ENCODE data around the gene ENOX2. TPM values are rescaled to one million over a fixed set of nuclear protein-coding genes. Genes with fewer than 3 reads are reported as not detected.

The ENOX2 gene
- total RNA-seq, 1 donor from 2014 or later: 13.9 TPM

GRCh38 chrX:130746077-130746476 lies 156.9 kb downstream of the ENOX2 start:
- no peaks in the 10 kb centered on the region for H3K27me3 Mint-ChIP-seq
- intact Hi-C loops (cut with micrococcal nuclease): no loop called here
- no peak overlapping the region for H3K4me3 Mint-ChIP-seq
- H3K36me3 Mint-ChIP-seq (ENCODE audit: low read depth): no peaks in the 10 kb centered on the region
- DNase-seq: no peak
- H3K27ac Mint-ChIP-seq: no peak overlapping the region
- H3K4me1 Mint-ChIP-seq: no peaks in the 10 kb centered on the region
- H3K9me3 Mint-ChIP-seq: no peaks in the 10 kb centered on the region

GRCh38 chrX:130741584-130741983 lies 161.4 kb downstream of the ENOX2 start:
- Mint-ChIP-seq H3K27ac (no peak overlapping the region), H3K4me1 (no peaks in the 10 kb centered on the region), H3K36me3 (ENCODE audit: low read depth) (no peaks in the 10 kb centered on the region), H3K27me3 (no peaks in the 10 kb centered on the region), H3K9me3 (no peaks in the 10 kb centered on the region), H3K4me3 (no peak overlapping the region)
- intact Hi-C loops (cut with micrococcal nuclease): no loop called here
- DNase-seq: no peak

DNA sequence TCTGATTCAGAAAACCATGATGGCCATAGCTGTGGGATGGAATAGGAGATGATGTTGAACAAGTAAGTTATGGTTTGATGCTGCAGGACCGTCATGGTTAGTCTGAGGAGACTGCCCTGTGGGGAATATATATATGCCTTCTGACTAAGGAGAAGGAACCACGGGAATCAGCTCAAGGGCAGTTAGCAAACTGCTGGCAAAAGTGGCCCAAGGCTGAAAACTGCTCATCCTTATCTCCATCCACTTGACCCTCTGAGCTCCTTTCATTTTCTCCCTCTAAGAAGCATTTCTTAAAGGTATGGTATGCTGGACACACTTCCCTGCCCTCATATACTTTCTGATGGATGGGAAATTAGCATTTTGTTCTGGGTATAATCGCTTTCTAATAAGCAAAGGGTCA lies 161.9 kb downstream of the ENOX2 start:
- intact Hi-C loops (cut with micrococcal nuclease): no loop called here
- Mint-ChIP-seq H3K36me3 (ENCODE audit: low read depth) (no peaks in the 10 kb centered on the region), H3K9me3 (no peaks in the 10 kb centered on the region)

GRCh38 chrX:130738638-130739195 lies 164.3 kb downstream of the ENOX2 start:
- Mint-ChIP-seq H3K27me3 (no peaks in the 10 kb centered on the region), H3K4me1 (no peaks in the 10 kb centered on the region), H3K9me3 (no peaks in the 10 kb centered on the region), H3K27ac (no peak overlapping the region), H3K4me3 (no peak overlapping the region), H3K36me3 (ENCODE audit: low read depth) (no peaks in the 10 kb centered on the region)
- no peak for DNase-seq
- intact Hi-C loops (cut with micrococcal nuclease): no loop called here

More for the DNA sequence above, 161.9 kb downstream of the ENOX2 start:
- H3K4me1 Mint-ChIP-seq: no peaks in the 10 kb centered on the region
- no peak overlapping the region for H3K27ac Mint-ChIP-seq
- no peak for DNase-seq
- H3K4me3 Mint-ChIP-seq: no peak overlapping the region
- H3K27me3 Mint-ChIP-seq: no peaks in the 10 kb centered on the region

- H3K9me3 Mint-ChIP-seq: peaks cover 8% of the 10 kb centered on the region
- no peaks in the 10 kb centered on the region for H3K4me1 Mint-ChIP-seq
- H3K27ac Mint-ChIP-seq: no peak overlapping the region
- intact Hi-C loops (cut with micrococcal nuclease): no loop called here
- no peaks in the 10 kb centered on the region for H3K27me3 Mint-ChIP-seq
- no peak overlapping the region for H3K4me3 Mint-ChIP-seq
- no peak for DNase-seq
- no peaks in the 10 kb centered on the region for H3K36me3 Mint-ChIP-seq (ENCODE audit: low read depth)
Measured at GRCh38 chrX:130734713-130735112, 168.3 kb downstream of the ENOX2 start.

- H3K36me3 Mint-ChIP-seq (ENCODE audit: low read depth): peaks cover 11% of the 10 kb centered on the region
- H3K9me3 Mint-ChIP-seq: peaks cover 24% of the 10 kb centered on the region
- no peak overlapping the region for H3K4me3 Mint-ChIP-seq
- intact Hi-C loops (cut with micrococcal nuclease): no loop called here
- DNase-seq: no peak
- H3K4me1 Mint-ChIP-seq: no peaks in the 10 kb centered on the region
- H3K27ac Mint-ChIP-seq: no peak overlapping the region
- H3K27me3 Mint-ChIP-seq: no peaks in the 10 kb centered on the region
Measured at GRCh38 chrX:130728208-130728607, 174.8 kb downstream of the ENOX2 start.

DNA sequence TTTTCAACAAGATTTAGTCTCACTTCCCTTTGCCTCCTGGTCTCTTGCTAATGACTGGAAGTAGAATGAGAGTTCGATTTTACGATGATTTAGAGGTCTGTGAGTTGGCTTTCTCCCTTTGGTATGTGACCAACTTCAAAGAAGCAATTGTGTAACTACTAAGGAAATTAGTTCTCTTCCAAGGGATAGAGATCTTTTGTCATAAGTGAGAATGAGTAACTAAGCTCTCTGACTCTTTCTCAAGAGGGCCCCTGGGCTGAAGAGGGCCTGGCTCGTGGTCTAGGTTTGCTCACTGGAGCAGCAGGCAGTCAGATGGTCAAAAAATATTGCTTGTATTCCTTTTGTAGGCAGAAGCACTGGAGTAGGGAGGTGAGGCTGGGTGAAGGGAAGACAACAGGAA lies 176.3 kb downstream of the ENOX2 start:
- H3K27ac Mint-ChIP-seq: no peak overlapping the region
- H3K4me3 Mint-ChIP-seq: no peak overlapping the region
- H3K4me1 Mint-ChIP-seq: no peaks in the 10 kb centered on the region
- peaks cover 11% of the 10 kb centered on the region for H3K36me3 Mint-ChIP-seq (ENCODE audit: low read depth)
- intact Hi-C loops (cut with micrococcal nuclease): no loop called here
- DNase-seq: no peak
- peaks cover 24% of the 10 kb centered on the region for H3K9me3 Mint-ChIP-seq
- no peaks in the 10 kb centered on the region for H3K27me3 Mint-ChIP-seq

DNA sequence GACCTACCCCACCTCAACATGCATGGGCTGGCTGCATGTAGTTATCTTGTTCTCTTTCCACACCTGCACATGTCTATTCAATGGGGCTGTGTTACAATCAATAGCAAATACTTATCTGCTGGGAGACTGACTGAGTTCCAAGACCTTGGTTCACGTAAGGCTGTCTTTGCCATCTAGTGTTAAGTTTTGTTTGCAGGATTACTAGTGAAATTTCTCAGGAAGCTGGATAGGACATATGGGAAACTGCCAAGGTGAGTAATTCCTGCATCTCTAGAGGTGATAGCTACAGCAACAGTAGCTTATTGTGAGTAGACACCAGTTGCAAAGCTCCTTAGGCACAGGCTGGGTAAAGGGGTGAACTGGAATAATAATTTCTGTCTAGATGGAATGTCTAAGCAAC lies 177.5 kb downstream of the ENOX2 start:
- Mint-ChIP-seq H3K27ac (no peak overlapping the region), H3K36me3 (ENCODE audit: low read depth) (peaks cover 11% of the 10 kb centered on the region), H3K9me3 (peaks cover 21% of the 10 kb centered on the region), H3K4me1 (no peaks in the 10 kb centered on the region), H3K27me3 (no peaks in the 10 kb centered on the region), H3K4me3 (no peak overlapping the region)
- no peak for DNase-seq
- intact Hi-C loops (cut with micrococcal nuclease): no loop called here

DNA sequence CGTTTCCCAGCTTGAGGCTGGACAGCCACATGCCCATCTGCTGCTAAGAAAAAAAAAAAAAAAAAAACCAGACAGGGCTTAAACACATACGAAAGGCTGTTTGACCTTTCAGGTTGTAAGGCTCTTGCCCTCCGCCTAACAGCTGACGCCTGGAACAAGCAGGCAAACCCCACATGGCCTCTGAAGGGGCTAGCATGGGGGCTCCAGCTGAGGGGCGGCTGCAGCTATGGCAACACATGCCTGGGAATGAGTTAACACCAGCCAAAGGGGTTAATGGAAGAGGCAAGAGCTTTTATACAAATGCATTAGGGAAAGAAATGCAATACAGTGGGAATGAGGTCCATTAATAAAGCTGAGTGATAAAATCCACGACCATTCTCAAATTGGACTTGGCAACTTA lies 183.6 kb downstream of the ENOX2 start:
- no peak overlapping the region for H3K27ac Mint-ChIP-seq
- intact Hi-C loops (cut with micrococcal nuclease): no loop called here
- no peak overlapping the region for H3K4me3 Mint-ChIP-seq
- H3K9me3 Mint-ChIP-seq: no peaks in the 10 kb centered on the region
- no peaks in the 10 kb centered on the region for H3K27me3 Mint-ChIP-seq
- no peak for DNase-seq
- H3K36me3 Mint-ChIP-seq (ENCODE audit: low read depth): no peaks in the 10 kb centered on the region
- peaks cover 2% of the 10 kb centered on the region for H3K4me1 Mint-ChIP-seq

- H3K4me1 Mint-ChIP-seq: peaks cover 2% of the 10 kb centered on the region
- intact Hi-C loops (cut with micrococcal nuclease): no loop called here
- H3K27ac Mint-ChIP-seq: no peak overlapping the region
Measured at GRCh38 chrX:130718137-130718536, 184.9 kb downstream of the ENOX2 start.

DNA sequence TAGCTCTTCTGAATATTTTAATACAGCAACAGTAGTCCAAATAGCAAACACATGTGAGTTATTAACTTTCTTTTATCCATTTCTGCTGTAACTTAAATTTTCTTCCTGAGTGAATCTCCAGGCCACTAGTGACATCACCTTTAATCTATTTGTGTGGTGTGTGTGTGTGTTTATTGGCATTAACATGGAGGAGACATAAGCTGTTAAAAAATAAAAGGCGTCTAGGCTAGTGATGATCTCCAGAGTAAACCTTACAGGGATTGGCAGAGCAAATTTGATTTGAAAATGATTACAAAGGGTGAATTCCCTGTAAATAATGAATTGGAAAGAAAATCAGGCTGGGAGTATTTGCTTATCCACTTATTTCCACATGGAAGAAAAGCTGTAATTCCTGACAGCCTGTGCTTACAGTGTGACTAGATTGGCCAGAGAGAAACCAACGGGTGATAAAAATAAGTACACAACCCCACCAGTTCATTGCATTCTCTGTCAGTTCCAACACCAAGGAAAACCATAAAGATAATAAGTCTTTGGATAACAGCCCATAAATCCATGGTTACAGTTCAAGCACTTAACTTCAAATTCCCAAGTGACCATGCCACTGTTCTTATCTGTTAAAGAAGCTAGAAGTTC lies 186.1 kb downstream of the ENOX2 start:
- Mint-ChIP-seq H3K27ac (no peak overlapping the region), H3K4me1 (peaks cover 2% of the 10 kb centered on the region), H3K9me3 (no peaks in the 10 kb centered on the region), H3K4me3 (no peak overlapping the region), H3K36me3 (ENCODE audit: low read depth) (no peaks in the 10 kb centered on the region), H3K27me3 (no peaks in the 10 kb centered on the region)
- DNase-seq: no peak
- intact Hi-C loops (cut with micrococcal nuclease): no loop called here

More at GRCh38 chrX:130718137-130718536, 184.9 kb downstream of the ENOX2 start:
- H3K27me3 Mint-ChIP-seq: no peaks in the 10 kb centered on the region
- no peaks in the 10 kb centered on the region for H3K9me3 Mint-ChIP-seq
- no peak overlapping the region for H3K4me3 Mint-ChIP-seq
- H3K36me3 Mint-ChIP-seq (ENCODE audit: low read depth): no peaks in the 10 kb centered on the region
- DNase-seq: no peak

GRCh38 chrX:130716346-130716745 lies 186.7 kb downstream of the ENOX2 start:
- DNase-seq: no peak
- intact Hi-C loops (cut with micrococcal nuclease): no loop called here
- Mint-ChIP-seq H3K27me3 (no peaks in the 10 kb centered on the region), H3K36me3 (ENCODE audit: low read depth) (no peaks in the 10 kb centered on the region), H3K4me3 (no peak overlapping the region), H3K9me3 (no peaks in the 10 kb centered on the region), H3K4me1 (peaks cover 2% of the 10 kb centered on the region), H3K27ac (no peak overlapping the region)

DNA sequence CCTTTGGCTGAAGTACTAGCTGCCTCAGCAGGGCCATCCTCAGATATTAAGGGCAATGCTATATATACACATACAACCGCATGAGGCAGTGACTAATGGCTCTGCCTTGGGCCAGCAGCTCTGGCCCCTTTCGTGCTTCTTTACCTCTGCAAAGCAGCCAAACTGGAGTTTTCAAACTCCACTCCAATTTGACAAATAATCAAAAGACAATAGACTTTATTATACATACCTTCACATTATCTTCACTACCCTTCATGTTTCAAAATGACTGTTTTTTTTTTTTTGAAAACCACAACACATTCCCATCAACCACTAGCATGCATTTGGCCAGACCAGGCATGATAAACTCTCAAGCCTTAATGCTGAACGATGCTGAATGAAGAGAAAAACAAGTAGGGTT lies 187.7 kb downstream of the ENOX2 start:
- DNase-seq: no peak
- H3K4me3 Mint-ChIP-seq: no peak overlapping the region
- peaks cover 2% of the 10 kb centered on the region for H3K4me1 Mint-ChIP-seq
- intact Hi-C loops (cut with micrococcal nuclease): no loop called here
- no peaks in the 10 kb centered on the region for H3K36me3 Mint-ChIP-seq (ENCODE audit: low read depth)
- H3K27me3 Mint-ChIP-seq: no peaks in the 10 kb centered on the region
- no peak overlapping the region for H3K27ac Mint-ChIP-seq
- no peaks in the 10 kb centered on the region for H3K9me3 Mint-ChIP-seq

- Mint-ChIP-seq H3K9me3 (no peaks in the 10 kb centered on the region), H3K4me3 (no peak overlapping the region), H3K27me3 (no peaks in the 10 kb centered on the region), H3K36me3 (ENCODE audit: low read depth) (no peaks in the 10 kb centered on the region), H3K4me1 (peaks cover 2% of the 10 kb centered on the region), H3K27ac (no peak overlapping the region)
- intact Hi-C loops (cut with micrococcal nuclease): no loop called here
- no peak for DNase-seq
Measured at GRCh38 chrX:130714665-130715064, 188.3 kb downstream of the ENOX2 start.

GRCh38 chrX:130714135-130714534 lies 188.9 kb downstream of the ENOX2 start:
- intact Hi-C loops (cut with micrococcal nuclease): no loop called here
- Mint-ChIP-seq H3K4me1 (peaks cover 2% of the 10 kb centered on the region), H3K36me3 (ENCODE audit: low read depth) (no peaks in the 10 kb centered on the region), H3K27ac (no peak overlapping the region), H3K4me3 (no peak overlapping the region), H3K27me3 (no peaks in the 10 kb centered on the region), H3K9me3 (no peaks in the 10 kb centered on the region)
- DNase-seq: no peak
